GM19328 (cell line): ENCODE data around the gene EMD.
A peak's percentile ranks its signal among the peaks of the same experiment; 100 is the strongest.
"Not testable (repeated sequence)": the region's sequence is repeated elsewhere in the genome, so short reads cannot be mapped to it uniquely, and the experiment has no call there.

Source experiments
- ATAC-seq: cut with Tn5 transposase; IDR thresholded peaks from one replicate; pipeline ENCODE4 v1.9.1; 2021; ENCODE audit warnings: mild to moderate bottlenecking, moderate library complexity; ENCODE audit not compliant: unreplicated experiment

The EMD gene

GRCh38 chrX:154371017-154371788, 7.9 kb upstream of the EMD start:
- peak; percentile 53 for ATAC-seq

- peak; percentile 4 for ATAC-seq
Measured at GRCh38 chrX:154371789-154372300, 7.2 kb upstream of the EMD start.

- no peak for ATAC-seq
Measured at GRCh38 chrX:154372612-154373022, 6.5 kb upstream of the EMD start.

- ATAC-seq, result no peak
Measured at GRCh38 chrX:154373340-154374306, 5.5 kb upstream of the EMD start.

GRCh38 chrX:154374313-154375155, 4.6 kb upstream of the EMD start, which contains the start of gene FLNA:
Gene FLNA, minus strand, starts transcription at chrX:154374634. Its CDS starts 3,389 bp downstream, at chrX:154371245.
- no peak for ATAC-seq

- ATAC-seq, result no peak
Measured at GRCh38 chrX:154375156-154375504, 4.0 kb upstream of the EMD start.

- no peak for ATAC-seq
Measured at GRCh38 chrX:154376774-154377173, 2.3 kb upstream of the EMD start.

DNA sequence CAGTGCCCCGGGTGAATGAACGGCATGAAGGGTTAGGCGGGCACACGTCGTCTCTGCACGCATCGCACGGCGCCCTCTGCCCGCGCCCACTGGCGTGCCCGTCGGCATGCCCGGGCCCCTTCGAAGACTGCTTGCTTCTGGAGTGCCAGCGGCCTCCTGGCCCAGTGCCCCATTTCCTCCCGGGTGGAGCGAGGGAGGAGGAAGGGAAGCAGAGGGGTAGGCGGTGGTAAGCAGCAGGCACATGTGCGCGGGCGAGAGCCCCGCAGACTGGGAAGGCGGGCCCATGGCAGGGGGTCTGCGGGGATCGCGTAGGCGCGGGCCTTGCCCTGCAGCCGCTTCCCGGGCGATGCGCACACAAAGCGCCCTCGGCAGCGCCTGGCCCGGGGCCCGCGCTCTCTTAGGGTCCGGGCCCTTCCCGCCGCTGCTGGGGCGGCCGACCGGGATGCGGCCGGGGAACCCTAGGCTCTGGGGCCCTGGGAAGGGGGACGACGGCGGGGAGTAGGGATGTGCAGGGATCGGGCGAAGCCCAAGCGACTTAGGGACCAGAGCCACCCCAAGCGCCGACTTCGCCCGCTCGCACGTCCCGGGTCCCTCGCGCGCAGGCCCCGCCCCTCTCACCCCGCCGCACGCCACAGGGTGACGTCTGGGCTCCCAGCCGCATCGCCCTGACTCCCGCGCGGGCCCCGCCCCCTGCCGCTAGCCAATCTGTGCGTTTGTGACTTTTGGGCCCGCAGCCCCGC, 866 bp upstream of the EMD start:
- ATAC-seq, result peak; percentile 4

GRCh38 chrX:154379569-154379951, 465 bp downstream of the EMD start:
- ATAC-seq, result no peak

GRCh38 chrX:154380153-154380552, 1.1 kb downstream of the EMD start:
- no peak for ATAC-seq

DNA sequence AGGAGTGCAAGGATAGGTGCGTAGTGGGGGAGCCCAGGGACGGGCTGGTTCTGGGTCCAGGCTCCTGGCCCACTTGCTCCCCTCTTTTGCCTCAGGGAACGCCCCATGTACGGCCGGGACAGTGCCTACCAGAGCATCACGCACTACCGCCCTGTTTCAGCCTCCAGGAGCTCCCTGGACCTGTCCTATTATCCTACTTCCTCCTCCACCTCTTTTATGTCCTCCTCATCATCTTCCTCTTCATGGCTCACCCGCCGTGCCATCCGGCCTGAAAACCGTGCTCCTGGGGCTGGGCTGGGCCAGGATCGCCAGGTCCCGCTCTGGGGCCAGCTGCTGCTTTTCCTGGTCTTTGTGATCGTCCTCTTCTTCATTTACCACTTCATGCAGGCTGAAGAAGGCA, 1.7 kb downstream of the EMD start:
- no peak for ATAC-seq

DNA sequence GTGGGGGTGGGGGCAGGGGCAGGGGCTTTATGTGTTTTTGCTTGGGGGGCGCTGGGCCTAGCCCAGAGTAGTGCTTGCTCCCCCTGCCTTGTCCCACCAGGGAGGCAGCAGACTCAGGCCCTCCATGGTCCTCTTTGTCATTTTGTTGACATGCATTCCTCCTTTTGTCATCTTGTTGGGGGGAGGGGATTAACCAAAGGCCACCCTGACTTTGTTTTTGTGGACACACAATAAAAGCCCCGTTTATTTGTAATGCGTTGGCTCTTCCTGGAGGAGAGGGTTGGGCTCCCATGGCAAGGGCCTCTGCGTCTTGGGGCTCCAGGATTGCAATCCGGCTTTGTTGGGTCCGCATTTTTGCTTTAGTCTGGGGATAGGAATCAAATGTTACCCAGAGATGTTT, 2.2 kb downstream of the EMD start:
- no peak for ATAC-seq

DNA sequence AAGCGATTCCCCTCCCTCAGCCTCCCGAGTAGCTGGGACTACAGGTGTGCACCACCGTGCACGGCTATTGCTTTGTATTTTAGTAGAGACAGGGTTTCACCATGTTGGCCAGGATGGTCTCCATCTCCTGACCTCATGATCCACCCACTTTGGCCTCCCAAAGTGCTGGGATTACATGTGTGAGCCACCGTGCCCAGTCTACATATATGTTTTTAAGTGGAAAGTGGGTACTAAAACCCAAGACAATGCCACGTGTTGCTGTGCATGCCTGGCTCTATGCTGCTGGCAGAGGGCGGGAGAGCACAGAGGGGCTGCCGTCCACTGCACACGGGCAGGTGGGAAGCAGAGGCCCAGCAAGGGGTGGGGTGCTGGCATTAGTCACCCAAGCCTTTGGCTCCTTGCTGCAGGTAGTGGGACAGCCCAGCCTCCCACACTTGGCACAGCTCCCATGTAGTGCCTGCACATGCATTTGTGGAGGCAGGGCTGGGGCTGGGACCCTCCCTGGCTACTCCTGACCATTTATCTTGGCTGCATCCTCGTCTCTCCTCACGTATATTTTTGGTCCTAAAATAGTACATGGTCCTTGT, 3.5 kb downstream of the EMD start:
- ATAC-seq, result no peak

GRCh38 chrX:154383359-154384283, 4.5 kb downstream of the EMD start:
- no peak for ATAC-seq

DNA sequence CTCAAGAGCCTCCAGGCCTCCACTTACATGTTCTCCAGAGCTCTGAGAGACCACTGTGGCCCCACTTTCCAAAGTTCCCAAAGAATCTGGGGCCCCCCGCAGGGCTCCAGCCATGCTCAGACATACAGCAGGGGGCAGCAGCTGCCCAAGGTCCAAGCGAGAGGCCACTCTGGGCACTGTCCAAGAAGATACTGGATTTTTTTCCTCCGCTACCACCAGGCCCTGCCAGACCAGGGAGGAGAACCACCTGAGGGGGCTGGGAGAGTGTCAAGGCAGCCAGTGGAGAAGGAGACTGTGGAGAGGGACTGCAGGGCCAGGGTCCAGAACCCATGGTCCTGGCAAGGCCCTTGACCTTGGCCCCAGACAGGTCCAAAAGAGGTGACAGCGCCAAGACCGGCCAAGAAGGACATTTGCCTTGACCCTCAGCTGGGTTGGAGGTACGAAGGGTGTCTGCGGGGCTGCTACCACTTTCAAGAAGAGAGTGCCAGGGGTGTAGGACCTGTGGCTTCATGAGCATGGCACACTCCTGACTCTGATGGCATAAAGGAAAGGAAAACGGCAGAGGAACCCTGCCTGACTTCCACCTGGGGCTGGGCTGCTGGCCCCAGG, 5.3 kb downstream of the EMD start:
- no peak for ATAC-seq

DNA sequence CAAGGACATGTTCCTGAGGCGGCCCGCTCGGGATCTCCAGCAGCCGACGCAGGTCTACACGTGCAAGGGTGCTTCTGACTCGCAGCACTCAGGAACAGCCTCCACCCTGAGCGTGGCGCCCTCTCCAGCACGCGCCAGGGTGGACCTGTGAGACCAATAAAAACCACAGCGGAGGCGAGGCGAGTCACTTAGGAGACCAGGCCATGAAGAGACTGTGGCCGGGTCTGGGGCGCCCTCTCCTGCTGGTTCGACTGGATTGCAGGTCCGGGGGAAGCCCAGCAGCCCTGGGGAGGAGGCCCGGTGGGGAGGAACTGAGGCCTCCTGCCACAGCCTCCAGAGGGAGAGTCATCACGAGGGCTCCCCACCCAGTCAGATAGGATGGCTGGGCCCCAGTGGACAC, 9.0 kb downstream of the EMD start:
- not testable (repeated sequence) for ATAC-seq

- not testable (repeated sequence) for ATAC-seq
Measured at GRCh38 chrX:154388649-154389048, 9.6 kb downstream of the EMD start.
